GM20431 (cell line): Measurements from ENCODE around the gene RGMB.
"Not testable (repeated sequence)": the region's sequence is repeated elsewhere in the genome, so short reads cannot be mapped to it uniquely, and the experiment has no call there.

Source experiments
- in situ Hi-C: fragments of 300-500 bp; cut with MseI, MboI; formaldehyde crosslinking; loops from one replicate; pipeline ENCODE4 v1.15.0; 2020; ENCODE audit warnings: low sequenced_read_pairs; ENCODE audit not compliant: unreplicated experiment

The RGMB gene

DNA sequence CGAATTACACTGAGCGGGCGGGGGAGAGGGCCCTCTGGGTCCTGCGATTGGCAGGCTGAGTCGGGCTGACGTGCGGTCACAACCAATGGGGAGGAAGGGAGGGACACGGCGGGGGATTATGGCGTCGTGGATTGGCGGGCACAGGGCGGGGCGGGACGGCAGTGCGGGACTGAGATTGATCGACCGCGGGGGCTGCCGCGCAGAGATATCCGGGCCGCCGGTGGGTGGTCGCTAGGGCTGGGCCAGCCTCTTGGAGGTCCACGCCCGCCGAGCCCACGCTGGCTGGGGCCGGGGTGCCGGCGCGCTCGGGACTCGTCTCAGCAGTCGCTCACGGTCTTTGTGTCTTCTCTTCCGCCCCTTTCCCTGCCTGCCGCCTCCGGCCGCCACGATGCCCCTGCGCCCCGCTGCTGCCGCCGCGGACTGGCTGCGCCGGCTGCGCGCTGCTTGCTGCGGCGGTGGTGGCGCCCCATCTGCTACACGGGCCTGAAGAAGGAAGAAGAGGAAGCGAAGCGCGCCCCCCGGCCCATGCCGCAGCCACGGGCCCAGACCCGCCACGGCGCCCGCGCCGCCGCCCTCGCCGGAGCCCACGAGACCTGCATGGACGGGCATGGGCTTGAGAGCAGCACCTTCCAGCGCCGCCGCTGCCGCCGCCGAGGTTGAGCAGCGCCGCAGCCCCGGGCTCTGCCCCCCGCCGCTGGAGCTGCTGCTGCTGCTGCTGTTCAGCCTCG lies at the start of gene RGMB:
Gene RGMB (plus strand): TSS at position 200 of the 728 bp plus-strand sequence. CDS start 408 bp downstream, at position 608.
- in situ Hi-C loops, result no loop called here

GRCh38 chr5:98726258-98726657 lies 47.2 kb upstream of the RGMB start:
- in situ Hi-C loops, result no loop called here

DNA sequence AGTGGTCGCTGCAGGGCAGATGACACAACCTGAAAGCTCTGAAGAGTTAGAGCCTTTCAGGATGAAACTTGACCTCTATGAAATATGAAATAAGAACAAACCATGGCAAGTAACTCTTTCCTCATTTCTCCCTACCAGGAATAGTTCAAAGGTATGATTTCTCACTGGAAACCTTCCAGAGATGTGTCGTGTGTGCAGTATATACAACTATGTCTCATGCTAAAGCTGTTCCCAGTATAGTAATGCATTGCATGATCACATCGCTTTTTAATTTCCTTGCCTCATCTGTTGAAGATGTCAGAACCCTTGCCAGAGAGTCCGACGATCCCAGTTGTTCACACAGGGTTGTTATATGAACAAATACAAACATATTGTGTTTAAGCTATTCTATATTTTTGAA lies 45.8 kb upstream of the RGMB start:
- in situ Hi-C loops, result no loop called here

DNA sequence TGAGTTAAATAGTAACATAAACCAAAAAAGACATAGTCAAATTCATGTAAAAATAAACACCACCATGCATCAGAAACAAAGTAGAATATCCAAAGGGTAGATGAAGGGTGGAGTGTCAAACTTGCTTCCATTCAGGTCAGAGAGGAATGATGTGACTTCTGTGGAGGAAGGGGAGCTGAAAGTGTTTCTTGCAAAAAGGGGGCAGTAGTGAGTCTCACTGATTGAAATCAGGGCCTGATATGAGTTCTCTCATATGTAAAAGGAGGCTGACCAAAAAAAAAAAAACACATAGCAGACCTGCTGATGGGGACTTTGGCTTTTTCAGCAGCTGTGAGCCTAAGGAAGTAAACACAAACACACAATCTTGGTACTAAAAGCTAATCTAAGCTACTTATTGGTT lies 38.8 kb upstream of the RGMB start:
- in situ Hi-C loops, result no loop called here

- in situ Hi-C loops, result no loop called here
These were observed 37.5 kb upstream of the RGMB start for GRCh38 chr5:98735806-98736507.

DNA sequence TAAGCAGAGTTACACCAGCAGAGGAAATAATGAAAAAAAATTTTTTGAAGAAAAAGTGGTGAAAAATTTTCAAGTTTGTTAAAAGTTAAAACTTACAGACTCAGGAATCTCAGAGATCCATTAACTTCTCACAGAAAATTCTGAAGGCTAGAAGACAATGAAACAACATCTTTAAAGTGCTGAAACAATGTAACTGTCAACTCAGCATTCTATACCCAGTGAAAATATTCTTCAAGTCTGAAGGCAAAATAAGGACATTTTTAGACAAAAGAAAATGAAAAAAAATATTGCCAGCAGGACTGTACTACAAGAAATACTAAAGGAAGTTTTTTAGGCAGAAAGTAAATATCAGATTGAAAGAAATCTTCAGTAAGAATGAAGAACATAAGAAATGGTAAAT lies 36.7 kb upstream of the RGMB start:
- in situ Hi-C loops, result no loop called here

DNA sequence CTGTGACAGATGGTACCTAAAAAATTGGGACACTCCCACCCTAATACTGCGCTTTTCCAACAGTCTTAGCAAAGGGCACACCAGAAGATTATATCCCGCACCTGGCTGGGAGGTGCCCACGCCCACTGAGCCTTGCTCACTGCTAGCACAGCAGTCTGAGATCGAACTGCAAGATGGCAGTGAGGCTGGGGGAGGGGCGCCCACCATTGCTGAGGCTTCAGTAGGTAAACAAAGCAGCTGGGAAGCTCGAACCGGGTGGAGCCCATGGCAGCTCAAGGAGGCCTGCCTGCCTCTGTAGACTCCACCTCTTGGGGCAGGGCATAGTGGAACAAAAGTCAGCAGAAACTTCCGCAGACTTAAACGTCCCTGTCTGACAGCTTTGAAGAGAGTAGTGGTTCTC lies 36.0 kb upstream of the RGMB start:
- in situ Hi-C loops, result not testable (repeated sequence)

DNA sequence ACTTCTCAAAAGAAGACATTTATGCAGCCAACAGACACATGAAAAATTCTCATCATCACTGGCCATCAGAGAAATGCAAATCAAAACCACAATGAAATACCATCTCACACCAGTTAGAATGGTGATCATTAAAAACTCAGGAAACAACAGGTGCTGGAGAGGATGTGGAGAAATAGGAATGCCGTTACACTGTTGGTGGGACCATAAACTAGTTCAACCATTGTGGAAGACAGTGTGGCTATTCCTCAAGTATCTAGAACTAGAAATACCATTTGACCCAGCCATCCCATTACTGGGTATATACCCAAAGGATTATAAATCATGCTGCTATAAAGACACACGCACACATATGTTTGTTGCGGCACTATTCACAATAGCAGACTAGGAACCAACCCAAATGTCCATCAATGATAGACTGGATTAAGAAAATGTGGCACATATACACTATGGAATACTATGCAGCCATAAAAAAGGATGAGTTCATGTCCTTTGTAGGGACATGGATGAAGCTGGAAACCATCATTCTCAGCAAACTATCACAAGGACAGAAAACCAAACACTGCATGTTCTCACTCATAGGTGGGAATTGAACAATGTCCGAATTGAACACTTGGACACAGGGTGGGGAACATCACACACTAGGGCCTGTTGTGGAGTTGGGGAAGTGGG lies 34.8 kb upstream of the RGMB start:
- in situ Hi-C loops, result not testable (repeated sequence)

DNA sequence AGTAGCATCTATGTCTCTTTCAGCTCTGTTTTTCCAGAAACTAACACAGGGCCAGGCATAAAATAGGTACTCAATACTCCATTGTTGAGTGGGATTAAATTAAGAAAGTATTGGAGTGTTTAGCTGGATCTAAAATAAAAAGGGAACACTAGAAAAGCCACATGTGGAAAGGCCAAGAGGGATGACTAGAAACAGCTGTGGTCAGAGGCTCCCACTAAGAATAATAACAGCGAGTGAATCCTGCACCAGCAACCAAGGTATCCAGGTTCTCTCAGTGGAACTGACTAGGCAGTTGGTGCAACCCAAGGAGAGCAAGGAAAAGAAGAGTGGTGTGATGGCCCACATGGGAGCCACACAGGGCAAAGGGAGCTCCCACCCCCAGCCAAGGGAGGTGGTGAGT lies 31.5 kb upstream of the RGMB start:
- in situ Hi-C loops, result no loop called here

- in situ Hi-C loops, result no loop called here
These were observed 30.9 kb upstream of the RGMB start for GRCh38 chr5:98742396-98743073.

GRCh38 chr5:98748259-98748658 lies 25.2 kb upstream of the RGMB start:
- in situ Hi-C loops, result not testable (repeated sequence)

GRCh38 chr5:98749046-98749445 lies 24.4 kb upstream of the RGMB start:
- in situ Hi-C loops, result no loop called here

DNA sequence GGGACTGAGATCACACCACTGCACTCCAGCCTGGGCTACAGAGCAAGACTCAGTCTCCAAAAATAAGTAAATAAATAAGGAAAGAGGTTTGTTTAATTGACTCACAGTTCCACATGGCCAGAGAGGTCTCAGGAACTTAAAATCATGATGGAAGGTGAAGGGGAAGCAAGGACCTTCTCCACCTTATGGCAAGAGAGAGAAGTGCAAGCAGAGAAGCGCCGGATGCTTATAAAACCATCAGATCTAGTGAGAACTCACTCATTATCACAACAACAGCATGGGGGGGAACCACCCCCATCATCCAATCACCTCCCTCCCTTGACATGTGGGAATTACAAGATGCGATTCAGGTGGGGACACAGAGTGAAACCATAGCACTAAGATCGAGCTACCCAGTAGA lies 22.8 kb upstream of the RGMB start:
- in situ Hi-C loops, result no loop called here

DNA sequence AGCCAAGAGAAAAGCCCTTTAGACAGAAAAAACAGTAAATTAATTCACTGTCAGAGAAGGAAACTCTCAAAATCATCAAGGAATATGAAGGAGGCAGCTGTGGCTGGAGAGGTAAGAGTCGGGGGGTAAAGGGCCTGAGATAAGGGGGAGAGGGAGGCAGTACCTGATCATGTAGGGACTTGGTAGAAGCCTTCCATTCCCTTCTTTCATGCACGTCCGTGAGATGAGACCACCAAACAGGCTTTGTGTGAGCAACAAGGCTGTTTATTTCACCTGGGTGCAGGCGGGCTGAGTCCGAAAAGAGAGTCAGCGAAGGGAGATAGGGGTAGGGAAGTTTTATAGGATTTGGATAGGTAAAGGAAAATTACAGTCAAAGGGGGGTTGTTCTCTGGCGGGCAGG lies 21.1 kb upstream of the RGMB start:
- in situ Hi-C loops, result not testable (repeated sequence)

GRCh38 chr5:98752801-98753200 lies 20.7 kb upstream of the RGMB start:
- in situ Hi-C loops, result not testable (repeated sequence)

DNA sequence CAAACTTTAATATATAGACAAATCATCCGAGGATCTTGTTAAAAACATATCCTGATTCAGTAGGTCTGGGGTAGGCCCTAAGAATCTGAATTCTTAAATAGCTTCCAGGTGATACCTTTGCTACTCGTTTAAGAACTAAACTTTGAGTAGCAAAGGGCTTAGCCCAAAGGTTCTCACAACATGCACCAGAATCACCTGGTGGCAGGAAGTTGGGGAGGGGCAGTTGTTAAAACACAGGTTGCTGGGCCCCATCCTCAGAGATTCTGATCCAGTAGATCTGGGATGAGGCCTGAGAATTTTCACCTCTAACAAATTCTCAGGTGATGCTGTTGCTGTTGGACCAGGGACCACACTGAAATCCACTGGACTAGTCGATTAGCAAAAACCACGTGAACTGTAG lies 20.0 kb upstream of the RGMB start:
- in situ Hi-C loops, result no loop called here

DNA sequence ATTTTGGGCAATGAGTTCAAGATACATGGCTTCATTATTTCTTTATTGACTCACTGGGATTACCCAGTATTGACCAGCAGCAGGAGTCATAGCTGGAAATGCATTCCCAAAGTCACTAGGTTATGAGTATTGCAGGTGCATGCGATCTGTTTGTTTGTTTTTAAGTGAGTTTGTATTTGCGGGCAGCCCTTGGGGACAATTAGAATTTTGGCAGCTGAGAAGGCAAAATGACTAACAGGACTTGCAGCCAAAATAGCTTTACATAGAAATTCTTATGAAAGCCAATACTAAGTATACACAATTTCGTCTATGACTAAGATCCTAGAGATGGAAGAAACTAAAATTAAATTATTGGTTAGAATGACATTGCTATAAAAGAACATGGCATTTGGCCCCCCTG lies 18.1 kb upstream of the RGMB start:
- in situ Hi-C loops, result no loop called here

- in situ Hi-C loops, result no loop called here
These were observed 15.5 kb upstream of the RGMB start for GRCh38 chr5:98757978-98758377.

- in situ Hi-C loops, result no loop called here
These were observed 10.3 kb upstream of the RGMB start for GRCh38 chr5:98763001-98763630.

DNA sequence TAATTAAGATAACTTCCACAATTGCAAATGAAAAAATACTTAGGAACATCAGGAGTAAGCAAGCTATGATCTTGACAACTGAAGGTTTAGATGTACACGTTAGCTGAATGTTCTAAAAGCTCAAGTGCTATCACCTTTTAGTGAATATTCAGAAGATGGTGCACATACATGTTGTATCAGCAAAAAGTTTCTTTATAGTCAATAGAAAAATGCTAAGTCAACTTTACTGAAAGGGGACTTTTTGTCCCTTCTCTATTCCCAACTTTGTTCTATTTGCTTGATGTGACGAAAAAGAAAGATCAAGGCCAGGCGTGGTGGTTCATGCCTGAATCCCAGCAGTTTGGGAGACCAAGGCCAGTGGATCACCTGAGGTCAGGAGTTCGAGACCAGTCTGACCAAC lies 7.6 kb upstream of the RGMB start:
- in situ Hi-C loops, result no loop called here
